HepG2 (cell line): ENCODE data around the gene CNNM3. TPM values are rescaled to one million over a fixed set of nuclear protein-coding genes. Genes with fewer than 3 reads are reported as not detected.

ENCODE experiments used
- AGO1 ChIP-seq: fragments of 200-400 bp; formaldehyde crosslinking; IDR thresholded peaks from 2 replicates; pipeline ENCODE4 v1.6.1; 2017; ENCODE audit warnings: mild to moderate bottlenecking, low read depth, low read length, moderate library complexity; ENCODE audit not compliant: poor library complexity, severe bottlenecking
- BRD4 ChIP-seq: sonication (generic); formaldehyde crosslinking; IDR thresholded peaks from 2 replicates; pipeline ENCODE4 v1.4.0; 2020; ENCODE audit warnings: missing genetic modification reagents
- CENPT ChIP-seq: sonication (generic); formaldehyde crosslinking; IDR thresholded peaks from 2 replicates; pipeline ENCODE4 v1.8.0; 2022; ENCODE audit warnings: low read depth, mild to moderate bottlenecking, moderate library complexity, missing genetic modification reagents
- GZF1 ChIP-seq: sonication (generic); formaldehyde crosslinking; IDR thresholded peaks from 2 replicates; pipeline ENCODE4 v1.5.1; 2020; ENCODE audit warnings: mild to moderate bottlenecking, missing genetic modification reagents
- HOXA5 ChIP-seq: sonication (generic); formaldehyde crosslinking; IDR thresholded peaks from 2 replicates; pipeline ENCODE4 v1.4.0; 2020; ENCODE audit warnings: missing genetic modification reagents
- JUN ChIP-seq: sonication (generic); formaldehyde crosslinking; IDR thresholded peaks from 2 replicates; pipeline ENCODE4 v1.4.0; 2020; ENCODE audit warnings: mild to moderate bottlenecking, missing genetic modification reagents
- KAT8 ChIP-seq: IDR thresholded peaks from 2 replicates; pipeline ENCODE4 v1.6.1; 2016; ENCODE audit warnings: missing genetic modification reagents, missing compliant biosample characterization
- KMT2B ChIP-seq: IDR thresholded peaks from 2 replicates; pipeline ENCODE4 v1.6.1; 2016; ENCODE audit warnings: missing genetic modification reagents, missing compliant biosample characterization
- NRL ChIP-seq: sonication (generic); formaldehyde crosslinking; IDR thresholded peaks from 2 replicates; pipeline ENCODE4 v1.5.0; 2020; ENCODE audit warnings: missing genetic modification reagents, mild to moderate bottlenecking, moderate library complexity, borderline replicate concordance
- PHF21A ChIP-seq: sonication (generic); formaldehyde crosslinking; IDR thresholded peaks from 2 replicates; pipeline ENCODE4 v1.5.0; 2020; ENCODE audit warnings: mild to moderate bottlenecking, missing genetic modification reagents
- SIN3A ChIP-seq: IDR thresholded peaks from 2 replicates; pipeline ENCODE4 v1.6.1; 2011; ENCODE audit warnings: low read depth, mild to moderate bottlenecking, control low read depth, low read length, borderline replicate concordance
- SOX13 ChIP-seq, 3 experiments: fragments of 450-650 bp in 1 of 3; sonication (generic) in 1 of 3; formaldehyde crosslinking in 1 of 3; IDR thresholded peaks in 2 of 3; conservative IDR thresholded peaks in 1 of 3; 2 replicates each; pipeline versions ENCODE4 v1.5.0 to v1.6.1; 2016 to 2020; ENCODE audit warnings: antibody characterized with exemption in 1 of 3, mild to moderate bottlenecking in 1 of 3, missing compliant biosample characterization in 1 of 3, missing genetic modification reagents in 1 of 3, moderate library complexity in 1 of 3
- SPEN ChIP-seq: sonication (generic); formaldehyde crosslinking; IDR thresholded peaks from 2 replicates; pipeline ENCODE4 v1.5.1; 2020; ENCODE audit warnings: low read depth, mild to moderate bottlenecking, missing genetic modification reagents
- SRSF1 ChIP-seq: fragments of 200-400 bp; formaldehyde crosslinking; optimal IDR thresholded peaks from 2 replicates; pipeline ENCODE3; 2017; ENCODE audit warnings: mild to moderate bottlenecking, low read depth, low read length, moderate library complexity
- TAF1 ChIP-seq: sonication (generic); formaldehyde crosslinking; IDR thresholded peaks from 2 replicates; pipeline ENCODE4 v1.4.0; 2020; ENCODE audit warnings: missing genetic modification reagents
- TRAFD1 ChIP-seq: sonication (generic); formaldehyde crosslinking; IDR thresholded peaks from 2 replicates; pipeline ENCODE4 v1.5.1; 2020; ENCODE audit warnings: missing genetic modification reagents, mild to moderate bottlenecking, borderline replicate concordance
- ZNF34 ChIP-seq: sonication (generic); formaldehyde crosslinking; IDR thresholded peaks from 2 replicates; pipeline ENCODE4 v1.4.0; 2020; ENCODE audit warnings: mild to moderate bottlenecking, missing genetic modification reagents, borderline replicate concordance
- polyA plus RNA-seq, 8 experiments: library from polyadenylated mRNA; depleted of rRNA in 3 of 8; stranded (reverse) in 7 of 8; unstranded in 1 of 8; fragments of >200 nt; fragmentation: Illumina TruSeq in 4 of 8; extraction: Trizol in 4 of 8; gene quantifications; 2 replicates each; pipeline versions ENCODE4 v1.2.1 to v1.2.3, GENCODE V29; 2011 to 2016; ENCODE audit warnings: low read depth in 4 of 8, missing spikeins in 1 of 8, mixed read lengths in 1 of 8; ENCODE audit not compliant: insufficient read depth in 1 of 8
- total RNA-seq, 5 experiments: library from RNA; depleted of rRNA; stranded (reverse); fragments of >200 nt; fragmentation: Illumina TruSeq; extraction: Trizol; gene quantifications; 2 replicates each; pipeline ENCODE4 v1.2.3, GENCODE V29; 2016; ENCODE audit warnings: low read depth in 1 of 5
- TF ChIP-seq, protein P1 (sequence below): sonication (generic); formaldehyde crosslinking; IDR thresholded peaks from 2 replicates; pipeline ENCODE4 v1.9.0; 2021; ENCODE audit warnings: missing genetic modification reagents, borderline replicate concordance
- TF ChIP-seq, protein P2 (sequence below): sonication (generic); formaldehyde crosslinking; IDR thresholded peaks from 2 replicates; pipeline ENCODE4 v1.5.1; 2020; ENCODE audit warnings: mild to moderate bottlenecking, moderate library complexity, missing genetic modification reagents
- TF ChIP-seq, protein P3 (sequence below): sonication (generic); formaldehyde crosslinking; IDR thresholded peaks from 2 replicates; pipeline ENCODE4 v1.5.0; 2020; ENCODE audit warnings: mild to moderate bottlenecking, missing genetic modification reagents, moderate library complexity

The CNNM3 gene
- total and polyA plus RNA-seq, 2 of the 13 experiments (the other 11 are each of a cell fraction or from before 2014, with no cell fraction given) = 21.2 to 27.9 TPM

- TF ChIP-seq, protein P1, sequence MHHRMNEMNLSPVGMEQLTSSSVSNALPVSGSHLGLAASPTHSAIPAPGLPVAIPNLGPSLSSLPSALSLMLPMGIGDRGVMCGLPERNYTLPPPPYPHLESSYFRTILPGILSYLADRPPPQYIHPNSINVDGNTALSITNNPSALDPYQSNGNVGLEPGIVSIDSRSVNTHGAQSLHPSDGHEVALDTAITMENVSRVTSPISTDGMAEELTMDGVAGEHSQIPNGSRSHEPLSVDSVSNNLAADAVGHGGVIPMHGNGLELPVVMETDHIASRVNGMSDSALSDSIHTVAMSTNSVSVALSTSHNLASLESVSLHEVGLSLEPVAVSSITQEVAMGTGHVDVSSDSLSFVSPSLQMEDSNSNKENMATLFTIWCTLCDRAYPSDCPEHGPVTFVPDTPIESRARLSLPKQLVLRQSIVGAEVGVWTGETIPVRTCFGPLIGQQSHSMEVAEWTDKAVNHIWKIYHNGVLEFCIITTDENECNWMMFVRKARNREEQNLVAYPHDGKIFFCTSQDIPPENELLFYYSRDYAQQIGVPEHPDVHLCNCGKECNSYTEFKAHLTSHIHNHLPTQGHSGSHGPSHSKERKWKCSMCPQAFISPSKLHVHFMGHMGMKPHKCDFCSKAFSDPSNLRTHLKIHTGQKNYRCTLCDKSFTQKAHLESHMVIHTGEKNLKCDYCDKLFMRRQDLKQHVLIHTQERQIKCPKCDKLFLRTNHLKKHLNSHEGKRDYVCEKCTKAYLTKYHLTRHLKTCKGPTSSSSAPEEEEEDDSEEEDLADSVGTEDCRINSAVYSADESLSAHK = no peak
- TF ChIP-seq PHF21A (CRISPR knock-in tag) = peak; percentile 36; the same call in 1 of the 2 replicates
- 0 out of 2 replicates have a peak, but pooled peaks have one; percentile 37 for TF ChIP-seq JUN (CRISPR knock-in tag)
- 0 out of 2 replicates have a peak, but pooled peaks have one; percentile 37 for TF ChIP-seq NRL (CRISPR knock-in tag)
- TF ChIP-seq ZNF34 (CRISPR knock-in tag) = 0 out of 2 replicates have a peak, but pooled peaks have one; percentile 23
- TF ChIP-seq SIN3A = peak; percentile 7; the same call in 1 of the 2 replicates
- 0 out of 2 replicates have a peak, but pooled peaks have one; percentile 67 for TF ChIP-seq HOXA5 (CRISPR knock-in tag)
- peak; percentile 2; the same call in 1 of the 2 replicates for TF ChIP-seq TAF1 (CRISPR knock-in tag)
- TF ChIP-seq, protein P2, sequence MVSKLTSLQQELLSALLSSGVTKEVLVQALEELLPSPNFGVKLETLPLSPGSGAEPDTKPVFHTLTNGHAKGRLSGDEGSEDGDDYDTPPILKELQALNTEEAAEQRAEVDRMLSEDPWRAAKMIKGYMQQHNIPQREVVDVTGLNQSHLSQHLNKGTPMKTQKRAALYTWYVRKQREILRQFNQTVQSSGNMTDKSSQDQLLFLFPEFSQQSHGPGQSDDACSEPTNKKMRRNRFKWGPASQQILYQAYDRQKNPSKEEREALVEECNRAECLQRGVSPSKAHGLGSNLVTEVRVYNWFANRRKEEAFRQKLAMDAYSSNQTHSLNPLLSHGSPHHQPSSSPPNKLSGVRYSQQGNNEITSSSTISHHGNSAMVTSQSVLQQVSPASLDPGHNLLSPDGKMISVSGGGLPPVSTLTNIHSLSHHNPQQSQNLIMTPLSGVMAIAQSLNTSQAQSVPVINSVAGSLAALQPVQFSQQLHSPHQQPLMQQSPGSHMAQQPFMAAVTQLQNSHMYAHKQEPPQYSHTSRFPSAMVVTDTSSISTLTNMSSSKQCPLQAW (CRISPR knock-in tag) = 0 out of 2 replicates have a peak, but pooled peaks have one; percentile 22
- peak; percentile 59; the same call in 1 of the 2 replicates for TF ChIP-seq SPEN (CRISPR knock-in tag)
- peak; percentile 88 for TF ChIP-seq SRSF1
- no peak for TF ChIP-seq BRD4 (CRISPR knock-in tag)
- TF ChIP-seq CENPT (CRISPR knock-in tag) = peak; percentile 11; the same call in 1 of the 2 replicates
- TF ChIP-seq, protein P3, sequence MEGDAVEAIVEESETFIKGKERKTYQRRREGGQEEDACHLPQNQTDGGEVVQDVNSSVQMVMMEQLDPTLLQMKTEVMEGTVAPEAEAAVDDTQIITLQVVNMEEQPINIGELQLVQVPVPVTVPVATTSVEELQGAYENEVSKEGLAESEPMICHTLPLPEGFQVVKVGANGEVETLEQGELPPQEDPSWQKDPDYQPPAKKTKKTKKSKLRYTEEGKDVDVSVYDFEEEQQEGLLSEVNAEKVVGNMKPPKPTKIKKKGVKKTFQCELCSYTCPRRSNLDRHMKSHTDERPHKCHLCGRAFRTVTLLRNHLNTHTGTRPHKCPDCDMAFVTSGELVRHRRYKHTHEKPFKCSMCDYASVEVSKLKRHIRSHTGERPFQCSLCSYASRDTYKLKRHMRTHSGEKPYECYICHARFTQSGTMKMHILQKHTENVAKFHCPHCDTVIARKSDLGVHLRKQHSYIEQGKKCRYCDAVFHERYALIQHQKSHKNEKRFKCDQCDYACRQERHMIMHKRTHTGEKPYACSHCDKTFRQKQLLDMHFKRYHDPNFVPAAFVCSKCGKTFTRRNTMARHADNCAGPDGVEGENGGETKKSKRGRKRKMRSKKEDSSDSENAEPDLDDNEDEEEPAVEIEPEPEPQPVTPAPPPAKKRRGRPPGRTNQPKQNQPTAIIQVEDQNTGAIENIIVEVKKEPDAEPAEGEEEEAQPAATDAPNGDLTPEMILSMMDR = peak; percentile 29; the same call in 1 of the 2 replicates
- peak; percentile 23; the same call in 1 of the 2 replicates for TF ChIP-seq KMT2B
- no peak for TF ChIP-seq SOX13 (IDR thresholded peaks at IDR 0.05)
- TF ChIP-seq SOX13 (CRISPR knock-in tag; conservative IDR thresholded peaks at IDR 0.05 in 1 of 2, IDR thresholded peaks at IDR 0.05 in 1 of 2) = peak in 1 of 2 experiments; percentile 34; a peak in 1 of 4 replicates
- 0 out of 2 replicates have a peak, but pooled peaks have one; percentile 40 for TF ChIP-seq KAT8 (CRISPR knock-in tag)
- TF ChIP-seq TRAFD1 (CRISPR knock-in tag) = no peak
- TF ChIP-seq GZF1 = no peak; the same call in 1 of the 2 replicates
- peak; percentile 88 for TF ChIP-seq AGO1
These were observed 54.0 kb downstream of the CNNM3 start, which contains the start of gene SEMA4C (continued) for GRCh38 chr2:96869822-96870625.
